Gastrocnemius medialis (tissue), 4 donors: ENCODE data around the gene ALDH4A1.

ENCODE experiments used
- CTCF ChIP-seq, 5 experiments: fragments of 450-650 bp in 3 of 5; fragments of 200-600 bp in 2 of 5; sonication (generic) in 2 of 5; IDR thresholded peaks in 4 of 5; conservative IDR thresholded peaks in 1 of 5; 1 replicate in 4 of 5; 2 replicates in 1 of 5; pipeline ENCODE4 v1.5.1; 2016 to 2019; ENCODE audit warnings: antibody characterized with exemption in 5 of 5, mild to moderate bottlenecking in 3 of 5, moderate library complexity in 3 of 5
- POLR2A ChIP-seq, 2 donors: fragments of 450-650 bp; IDR thresholded peaks; one replicate each; pipeline ENCODE4 v1.6.1; 2017; ENCODE audit warnings: antibody characterized with exemption in 2 of 2, mild to moderate bottlenecking in 2 of 2, moderate library complexity in 2 of 2

GRCh38 chr1:18829671-18830070, 72.7 kb downstream of the ALDH4A1 start:
- TF ChIP-seq CTCF (IDR thresholded peaks at IDR 0.05 in 4 of 5, conservative IDR thresholded peaks at IDR 0.05 in 1 of 5), result no peak
- no peak for TF ChIP-seq POLR2A (IDR thresholded peaks at IDR 0.05)
